Mesenchymal stem cell (in vitro differentiated cells and primary cell): Measurements from ENCODE around the gene MS4A14.

Experiments used
- DNase-seq: peaks from one replicate; pipeline ENCODE4 v3.0.0-alpha.2; 2013
- H2AFZ ChIP-seq: one replicate; pipeline ENCODE4 v1.6.1; 2013; ENCODE audit warnings: low read depth, mild to moderate bottlenecking, control low read depth, inconsistent platforms, low read length, moderate library complexity
- H2AK5ac ChIP-seq: 2 replicates; pipeline ENCODE4 v1.6.1; 2013; ENCODE audit warnings: low read length, moderate library complexity, mild to moderate bottlenecking, inconsistent platforms; ENCODE audit not compliant: severe bottlenecking
- H2BK120ac ChIP-seq: one replicate; pipeline ENCODE4 v1.6.1; 2013; ENCODE audit warnings: low read depth, mild to moderate bottlenecking, inconsistent platforms, low read length, moderate library complexity
- H2BK12ac ChIP-seq, 2 experiments: one replicate each; pipeline ENCODE4 v1.6.1; 2013; ENCODE audit warnings: inconsistent platforms in 2 of 2, low read length in 2 of 2, mild to moderate bottlenecking in 2 of 2, moderate library complexity in 2 of 2, control low read depth in 1 of 2
- H2BK15ac ChIP-seq: one replicate; pipeline ENCODE4 v1.6.1; 2013; ENCODE audit warnings: mild to moderate bottlenecking, low read depth, inconsistent platforms; ENCODE audit not compliant: poor library complexity, severe bottlenecking
- H2BK5ac ChIP-seq: 2 replicates; pipeline ENCODE4 v1.6.1; 2013; ENCODE audit warnings: low read depth, mild to moderate bottlenecking, low read length, control low read depth, inconsistent platforms; ENCODE audit not compliant: poor library complexity, severe bottlenecking
- H3K14ac ChIP-seq, 2 experiments: one replicate each; pipeline ENCODE4 v1.6.1; 2013; ENCODE audit warnings: inconsistent platforms in 2 of 2, low read length in 2 of 2, control low read depth in 1 of 2, mild to moderate bottlenecking in 1 of 2, moderate library complexity in 1 of 2
- H3K18ac ChIP-seq, 2 experiments: one replicate each; pipeline ENCODE4 v1.6.1; 2013; ENCODE audit warnings: inconsistent platforms in 2 of 2, low read length in 2 of 2, control low read depth in 1 of 2, low read depth in 1 of 2, mild to moderate bottlenecking in 1 of 2
- H3K23ac ChIP-seq, 2 experiments: one replicate each; pipeline ENCODE4 v1.6.1; 2013; ENCODE audit warnings: inconsistent platforms in 2 of 2, low read length in 2 of 2, mild to moderate bottlenecking in 2 of 2, moderate library complexity in 2 of 2, control low read depth in 1 of 2
- H3K27ac ChIP-seq: 2 replicates; pipeline ENCODE4 v1.5.1; 2013; ENCODE audit warnings: mild to moderate bottlenecking, moderate library complexity, low read length, control low read depth, inconsistent platforms; ENCODE audit not compliant: poor library complexity, severe bottlenecking
- H3K27me3 ChIP-seq, 2 experiments: 2 replicates each; pipeline versions ENCODE4 v1.6.1 to v1.7.0; 2013; ENCODE audit warnings: low read length in 2 of 2, mild to moderate bottlenecking in 2 of 2, moderate library complexity in 2 of 2, control low read depth in 1 of 2, inconsistent platforms in 1 of 2; ENCODE audit not compliant: control insufficient read depth in 1 of 2, insufficient read depth in 1 of 2
- H3K36me3 ChIP-seq, 2 experiments: 2 replicates each; pipeline versions ENCODE4 v1.6.1 to v1.7.0; 2013; ENCODE audit warnings: low read length in 2 of 2, control low read depth in 1 of 2, inconsistent platforms in 1 of 2, low read depth in 1 of 2, mild to moderate bottlenecking in 1 of 2; ENCODE audit not compliant: insufficient read depth in 2 of 2, control insufficient read depth in 1 of 2
- H3K4ac ChIP-seq, 2 experiments: one replicate each; pipeline ENCODE4 v1.6.1; 2013; ENCODE audit warnings: inconsistent platforms in 2 of 2, low read length in 2 of 2, mild to moderate bottlenecking in 2 of 2, moderate library complexity in 2 of 2, control low read depth in 1 of 2, low read depth in 1 of 2
- H3K4me1 ChIP-seq: 2 replicates; pipeline ENCODE4 v1.6.1; 2013; ENCODE audit warnings: low read depth, low read length, control low read depth; ENCODE audit not compliant: control insufficient read depth, insufficient read depth
- H3K4me2 ChIP-seq: 2 replicates; pipeline ENCODE4 v1.6.1; 2013; ENCODE audit warnings: low read length, mild to moderate bottlenecking, inconsistent platforms; ENCODE audit not compliant: poor library complexity, severe bottlenecking
- H3K4me3 ChIP-seq, 2 experiments: 2 replicates each; pipeline versions ENCODE4 v1.5.1 to v1.7.0; 2013; ENCODE audit warnings: low read length in 2 of 2, mild to moderate bottlenecking in 2 of 2, control low read depth in 1 of 2, low read depth in 1 of 2; ENCODE audit not compliant: insufficient read depth in 1 of 2
- H3K79me1 ChIP-seq: replicated peaks from 2 replicates; pipeline ENCODE4 v1.6.1; 2013; ENCODE audit warnings: mild to moderate bottlenecking, control low read depth, low read length, inconsistent platforms; ENCODE audit not compliant: poor library complexity, severe bottlenecking
- H3K9ac ChIP-seq: 2 replicates; pipeline ENCODE4 v1.7.0; 2013; ENCODE audit warnings: mild to moderate bottlenecking, low read length, moderate library complexity
- H3K9me3 ChIP-seq: 2 replicates; pipeline ENCODE4 v1.7.0; 2013; ENCODE audit warnings: mild to moderate bottlenecking, low read length; ENCODE audit not compliant: control insufficient read depth
- H4K8ac ChIP-seq: one replicate; pipeline ENCODE4 v1.6.1; 2013; ENCODE audit warnings: inconsistent platforms, mild to moderate bottlenecking, low read length, moderate library complexity
- H4K91ac ChIP-seq: one replicate; pipeline ENCODE4 v1.6.1; 2013; ENCODE audit warnings: mild to moderate bottlenecking, low read length, inconsistent platforms
- WGBS: methylation state at CpG from one replicate; pipeline ENCODE4 v1.1.7; 2013; ENCODE audit warnings: mixed read lengths; 5-methylcytosine and 5-hydroxymethylcytosine counted together

Gene MS4A14

DNA sequence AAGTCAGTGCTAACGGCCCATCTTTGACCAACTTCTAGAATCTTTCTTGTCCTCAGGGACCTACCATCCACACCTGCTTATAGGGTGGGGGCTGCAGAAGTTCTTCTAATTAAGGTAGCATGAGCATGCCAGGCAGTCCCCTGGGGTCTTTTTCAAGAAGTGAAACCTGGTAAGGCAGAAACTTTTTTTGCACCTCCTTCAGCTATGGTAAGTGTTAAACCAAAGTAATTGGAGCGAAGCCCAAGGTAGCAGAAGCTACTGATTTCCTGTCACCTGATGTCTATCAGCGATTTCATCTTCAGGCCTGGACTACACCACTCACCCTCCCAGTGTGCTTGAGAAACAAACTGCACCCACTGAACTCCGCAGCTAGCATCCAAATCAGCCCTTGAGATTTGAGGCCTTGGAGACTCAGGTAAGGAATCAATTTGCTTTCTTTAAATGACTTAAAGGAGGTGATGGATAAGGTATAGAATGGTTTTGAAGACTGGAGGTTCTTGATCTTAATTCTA lies 59.3 kb downstream of the MS4A14 start, which contains the start of gene MS4A1:
Gene MS4A1, plus strand, starts transcription at position 317 of the 512 bp plus-strand sequence. CDS start 6,528 bp downstream, outside the sequence.
- Histone ChIP-seq H2BK5ac (no peak within 1 kb of the TSS), H3K79me1 (no peaks in the 10 kb centered on the region)
- WGBS: 65% methylated on average over 2 of the region's 4 CpGs

GRCh38 chr11:60457576-60457975 lies 61.3 kb downstream of the MS4A14 start:
- no peaks in the 10 kb centered on the region for H3K79me1 ChIP-seq
- H3K14ac ChIP-seq: no peak overlapping the region
- H3K9me3 ChIP-seq: no peaks in the 10 kb centered on the region
- peaks cover 0 to 4% of the 10 kb centered on the region in 2 experiments for H3K27me3 ChIP-seq
- H2AK5ac ChIP-seq: no peak overlapping the region
- no peak for DNase-seq
- no peaks in the 10 kb centered on the region for H3K4me1 ChIP-seq
- WGBS: 69% methylated on average over 1 of the region's 3 CpGs
- no peak overlapping the region for H2BK12ac ChIP-seq
- no peak overlapping the region for H3K23ac ChIP-seq
- no peak overlapping the region for H3K9ac ChIP-seq
- no peak overlapping the region for H3K4me2 ChIP-seq
- H2BK120ac ChIP-seq: no peak overlapping the region
- no peak overlapping the region for H3K4ac ChIP-seq
- no peak overlapping the region for H4K8ac ChIP-seq
- H4K91ac ChIP-seq: no peak overlapping the region
- no peak overlapping the region for H3K4me3 ChIP-seq
- no peaks in the 10 kb centered on the region for H3K36me3 ChIP-seq
- no peak overlapping the region for H2BK15ac ChIP-seq
- H3K18ac ChIP-seq: no peak overlapping the region
- no peak overlapping the region for H3K27ac ChIP-seq
- no peak overlapping the region for H2BK5ac ChIP-seq
- no peak overlapping the region for H2AFZ ChIP-seq

More for the DNA sequence above, 59.3 kb downstream of the MS4A14 start, which contains the start of gene MS4A1:
- Histone ChIP-seq H2AFZ (no peak within 1 kb of the TSS), H3K36me3 (no peaks in the 10 kb centered on the region), H3K4ac (no peak within 1 kb of the TSS), H3K4me1 (no peaks in the 10 kb centered on the region), H3K9ac (no peak within 1 kb of the TSS), H4K91ac (no peak within 1 kb of the TSS), H3K14ac (no peak within 1 kb of the TSS), H3K27ac (no peak within 1 kb of the TSS), H3K9me3 (no peaks in the 10 kb centered on the region), H4K8ac (no peak within 1 kb of the TSS), H2BK12ac (no peak within 1 kb of the TSS), H2BK120ac (no peak within 1 kb of the TSS), H3K23ac (no peak within 1 kb of the TSS), H2BK15ac (no peak within 1 kb of the TSS), H3K4me2 (no peak within 1 kb of the TSS), H2AK5ac (no peak within 1 kb of the TSS), H3K18ac (no peak within 1 kb of the TSS), H3K27me3 (peaks cover 0 to 4% of the 10 kb centered on the region in 2 experiments), H3K4me3 (no peak within 1 kb of the TSS)
- no peak for DNase-seq

GRCh38 chr11:60459345-60459744 lies 63.1 kb downstream of the MS4A14 start:
- Histone ChIP-seq H3K27ac (no peak overlapping the region), H3K4me2 (no peak overlapping the region), H3K4ac (no peak overlapping the region), H3K4me1 (no peaks in the 10 kb centered on the region), H2BK5ac (no peak overlapping the region), H3K14ac (no peak overlapping the region), H3K79me1 (no peaks in the 10 kb centered on the region), H3K18ac (no peak overlapping the region), H2BK120ac (no peak overlapping the region), H4K91ac (no peak overlapping the region), H3K9ac (no peak overlapping the region), H4K8ac (no peak overlapping the region), H3K27me3 (peaks cover 0 to 4% of the 10 kb centered on the region in 2 experiments), H2AK5ac (no peak overlapping the region), H2BK12ac (no peak overlapping the region), H2AFZ (no peak overlapping the region), H3K36me3 (no peaks in the 10 kb centered on the region), H2BK15ac (no peak overlapping the region), H3K9me3 (no peaks in the 10 kb centered on the region), H3K23ac (no peak overlapping the region), H3K4me3 (no peak overlapping the region)
- no peak for DNase-seq
- 100% methylated on average over 1 of the region's 1 CpG for WGBS
